ENCODE measurements around the gene ERBB2. TPM values are rescaled to one million over a fixed set of nuclear protein-coding genes. Genes with fewer than 3 reads are reported as not detected.

The ERBB2 gene
- total RNA-seq, 3 donors from 2014 or later: 13.1 to 118 (median 59.0) TPM

GRCh38 chr17:39735882-39736281, 36.0 kb downstream of the ERBB2 start:
- H3K4me1 ChIP-seq: no peaks in the 10 kb centered on the region
- TF ChIP-seq POLR2AphosphoS5 (IDR thresholded peaks at IDR 0.05) (no peak), POLR2A (IDR thresholded peaks at IDR 0.05) (no peak), CTCF (IDR thresholded peaks at IDR 0.05) (no peak)

DNA sequence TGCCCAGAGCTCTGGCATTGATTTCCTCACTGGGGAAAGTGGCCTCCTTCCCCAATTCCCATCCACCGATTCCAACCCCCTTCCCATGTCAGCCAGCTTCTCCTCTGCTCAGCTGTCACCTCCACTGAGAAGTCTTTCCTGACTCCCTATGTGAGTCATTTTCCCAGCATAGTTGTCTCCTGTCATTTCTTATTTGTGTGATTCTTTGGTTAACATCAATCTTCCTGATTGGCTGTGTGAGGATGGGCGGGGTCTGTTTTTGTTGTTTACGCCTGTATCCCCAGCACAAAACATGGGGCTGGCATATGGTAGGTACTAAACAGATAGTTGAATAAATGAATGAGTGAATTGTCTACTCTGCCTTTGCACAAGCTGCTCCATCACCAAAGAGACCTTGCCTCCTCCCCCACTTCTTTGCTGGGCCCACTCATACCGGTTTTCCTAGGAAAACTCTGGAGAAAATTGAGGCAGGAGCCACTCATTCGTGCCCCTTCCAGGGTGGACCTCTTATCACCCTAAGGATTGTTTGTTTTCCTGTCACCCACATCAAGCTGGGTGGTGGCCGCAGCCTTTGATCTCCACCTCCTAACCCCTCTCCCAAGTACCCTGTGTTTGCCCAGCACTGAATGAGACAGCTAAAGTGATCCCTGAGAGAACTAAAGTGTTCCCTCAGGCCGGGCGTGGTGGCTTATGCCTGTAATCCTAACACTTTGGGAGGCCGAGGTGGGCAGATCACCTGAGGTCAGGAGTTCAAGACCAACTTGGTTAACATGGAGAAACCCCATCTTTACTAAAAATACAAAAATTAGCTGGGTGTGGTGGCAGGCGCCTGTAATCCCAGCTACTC, 36.7 kb downstream of the ERBB2 start:
- DNase-seq (ENCODE audit: low spot score in 2 of 2): no peak
- Histone ChIP-seq H3K27me3 (no peaks in the 10 kb centered on the region), H3K9me3 (no peaks in the 10 kb centered on the region), H3K36me3 (no peaks in the 10 kb centered on the region), H3K4me3 (peak overlapping the region in 1 of 3 donors; percentile 72), H3K4me1 (no peaks in the 10 kb centered on the region), H3K27ac (peak overlapping the region; percentile 99)
- intact Hi-C loops (cut with DNase I; ENCODE audit: low total_unique reads): no loop called here
- TF ChIP-seq POLR2A (IDR thresholded peaks at IDR 0.05): no peak
- TF ChIP-seq CTCF (IDR thresholded peaks at IDR 0.05): no peak
- no peak for TF ChIP-seq POLR2AphosphoS5 (IDR thresholded peaks at IDR 0.05)

More at GRCh38 chr17:39735882-39736281, 36.0 kb downstream of the ERBB2 start:
- Histone ChIP-seq H3K9me3 (no peaks in the 10 kb centered on the region), H3K27me3 (no peaks in the 10 kb centered on the region), H3K27ac (peak overlapping the region; percentile 99), H3K4me3 (no peak overlapping the region), H3K36me3 (no peaks in the 10 kb centered on the region)
- intact Hi-C loops (cut with DNase I; ENCODE audit: low total_unique reads): no loop called here
- no peak for DNase-seq (ENCODE audit: low spot score in 2 of 2)

GRCh38 chr17:39737206-39737759, 37.4 kb downstream of the ERBB2 start:
- no peaks in the 10 kb centered on the region for H3K27me3 ChIP-seq
- H3K27ac ChIP-seq: peak overlapping the region; percentile 99
- no peaks in the 10 kb centered on the region for H3K36me3 ChIP-seq
- peak overlapping the region in 2 of 3 donors; percentile 71 to 72 for H3K4me3 ChIP-seq
- intact Hi-C loops (cut with DNase I; ENCODE audit: low total_unique reads): no loop called here
- H3K9me3 ChIP-seq: no peaks in the 10 kb centered on the region
- no peak for DNase-seq (ENCODE audit: low spot score in 2 of 2)
- TF ChIP-seq POLR2AphosphoS5 (IDR thresholded peaks at IDR 0.05) (no peak), CTCF (IDR thresholded peaks at IDR 0.05) (no peak)
- no peaks in the 10 kb centered on the region for H3K4me1 ChIP-seq

- TF ChIP-seq CTCF (IDR thresholded peaks at IDR 0.05): no peak
- TF ChIP-seq POLR2AphosphoS5 (IDR thresholded peaks at IDR 0.05): peak; percentile 9 to 77 (median 35)
- peak; percentile 54 for TF ChIP-seq POLR2A (IDR thresholded peaks at IDR 0.05)
- peak; percentile 91 for DNase-seq (ENCODE audit: low spot score in 2 of 2)
- H3K9me3 ChIP-seq: no peaks in the 10 kb centered on the region
- no peaks in the 10 kb centered on the region for H3K4me1 ChIP-seq
- H3K27me3 ChIP-seq: no peaks in the 10 kb centered on the region
- no peaks in the 10 kb centered on the region for H3K36me3 ChIP-seq
- peak within 1 kb of the TSS; percentile 20 to 72 (median 71) for H3K4me3 ChIP-seq
- H3K27ac ChIP-seq: peak within 1 kb of the TSS; percentile 99
- intact Hi-C loops (cut with DNase I; ENCODE audit: low total_unique reads): no loop called here
Observed at GRCh38 chr17:39737760-39738567, 38.1 kb downstream of the ERBB2 start, which contains the start of gene GRB7. Gene GRB7, plus strand, starts transcription at chr17:39737938. Its CDS starts 4,364 bp downstream, at chr17:39742302.
